Central memory CD8-positive, alpha-beta T cell (primary cell): ENCODE data around the gene OR2V2.
A peak's percentile ranks its signal among the peaks of the same experiment; 100 is the strongest.
"Not testable (repeated sequence)": the region's sequence is repeated elsewhere in the genome, so short reads cannot be mapped to it uniquely, and the experiment has no call there.

Source experiments
- ATAC-seq: fragments of 150-1000 bp; cut with Tn5 transposase; replicated peaks from 2 replicates; pipeline ENCODE4 v1.10.0; 2022; ENCODE audit warnings: mild to moderate bottlenecking, moderate FRiP score, moderate number of reproducible peaks; ENCODE audit not compliant: poor library complexity, severe bottlenecking; ENCODE audit errors: extremely low read depth
- DNase-seq, 2 donors: peaks; one replicate each; pipeline ENCODE4 v3.0.0; 2021; ENCODE audit warnings: low spot score in 2 of 2
- H3K27ac Mint-ChIP-seq: one replicate; pipeline ENCODE4 v1.8.0; 2022; ENCODE audit warnings: low read depth, mild to moderate bottlenecking, moderate library complexity, mixed read lengths
- H3K27me3 Mint-ChIP-seq: one replicate; pipeline ENCODE4 v1.8.0; 2022; ENCODE audit warnings: mixed read lengths
- H3K36me3 Mint-ChIP-seq: one replicate; pipeline ENCODE4 v1.8.0; 2022; ENCODE audit warnings: mild to moderate bottlenecking, moderate library complexity, mixed read lengths; ENCODE audit not compliant: insufficient read depth
- H3K4me1 Mint-ChIP-seq: one replicate; pipeline ENCODE4 v1.8.0; 2022; ENCODE audit warnings: mixed read lengths
- H3K4me3 Mint-ChIP-seq: one replicate; pipeline ENCODE4 v1.8.0; 2022; ENCODE audit warnings: mild to moderate bottlenecking, moderate library complexity, mixed read lengths
- H3K9me3 Mint-ChIP-seq: one replicate; pipeline ENCODE4 v1.8.0; 2022; ENCODE audit warnings: mixed read lengths

The OR2V2 gene

DNA sequence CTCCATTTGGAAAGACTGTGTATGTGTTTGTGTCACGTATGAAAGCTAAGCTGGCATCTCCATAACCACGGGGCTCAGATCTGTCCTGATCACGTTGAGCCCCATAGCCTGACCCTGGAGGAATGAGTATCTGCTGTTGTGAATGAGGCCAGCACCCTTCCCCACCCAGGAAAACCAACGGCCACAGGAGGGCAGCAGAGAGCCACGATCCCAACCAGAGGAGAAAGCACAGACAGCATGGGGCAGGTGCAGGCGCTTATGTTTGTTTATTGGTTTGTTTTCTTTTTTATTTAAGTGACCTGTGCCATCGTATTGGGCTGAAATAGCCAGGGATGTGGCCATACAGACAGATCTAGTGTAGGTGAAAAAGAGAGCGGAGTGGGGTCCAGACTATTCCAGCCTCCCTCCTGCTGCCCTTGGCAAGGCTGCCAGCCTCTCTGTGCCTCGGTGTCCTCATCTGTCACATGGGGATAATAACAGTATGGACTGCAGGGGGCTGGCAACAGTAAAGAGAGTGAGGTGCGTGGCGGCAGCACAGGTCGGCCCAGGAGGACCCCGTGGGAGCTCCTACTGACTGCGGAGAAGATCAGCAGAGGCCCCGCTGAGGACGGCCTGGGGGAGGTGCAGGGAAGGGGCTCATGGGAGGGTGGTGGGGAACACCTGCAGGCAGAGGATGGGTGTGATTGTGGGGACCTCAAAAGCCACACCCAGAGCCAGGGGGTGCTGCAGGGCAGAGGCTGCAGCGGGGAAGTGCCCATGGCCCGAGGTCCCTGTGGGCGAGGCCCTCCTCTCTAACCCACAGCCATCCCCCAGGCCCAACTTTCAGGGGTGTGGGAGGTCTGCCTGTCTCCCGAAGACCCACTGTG, 12.1 kb downstream of the OR2V2 start:
- ATAC-seq (peak; percentile 55), DNase-seq (peak; percentile 86 to 96)
- Mint-ChIP-seq H3K27ac (peak overlapping the region; percentile 99), H3K27me3 (no peaks in the 10 kb centered on the region), H3K9me3 (peaks cover 4% of the 10 kb centered on the region), H3K36me3 (peaks cover 16% of the 10 kb centered on the region), H3K4me1 (peaks cover 20% of the 10 kb centered on the region), H3K4me3 (peak overlapping the region; percentile 84)

DNA sequence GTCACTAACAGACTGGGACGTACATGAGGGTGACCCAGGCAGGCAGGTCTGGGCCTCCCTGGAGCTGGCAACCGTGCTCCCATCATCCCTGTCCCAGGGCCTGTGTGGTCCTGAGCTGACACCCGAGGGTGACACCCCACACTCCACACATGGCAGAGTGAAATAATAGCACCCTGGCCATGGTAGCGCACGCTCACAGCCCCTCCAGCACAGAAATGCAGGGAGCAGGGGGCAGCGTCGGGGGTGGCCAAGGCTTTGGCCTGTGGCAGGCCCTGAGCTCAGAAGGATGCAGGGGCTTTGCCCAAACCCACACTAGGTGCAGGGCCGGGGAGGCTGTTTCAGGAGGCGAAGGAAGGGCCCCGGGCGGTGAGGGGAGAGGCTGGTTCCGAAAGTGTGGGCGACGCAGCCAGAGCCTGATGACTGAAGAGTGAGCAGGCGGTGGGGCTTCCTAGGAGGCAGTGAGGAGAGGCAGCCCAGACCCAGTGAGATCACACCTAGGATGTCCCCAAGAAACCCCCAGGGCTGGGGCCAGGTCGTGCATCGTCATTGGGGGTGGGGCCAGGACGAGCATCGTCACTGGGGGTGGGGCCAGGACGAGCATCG, 12.9 kb downstream of the OR2V2 start:
- peaks cover 20% of the 10 kb centered on the region for H3K4me1 Mint-ChIP-seq
- peak; percentile 49 to 84 for DNase-seq
- peaks cover 4% of the 10 kb centered on the region for H3K9me3 Mint-ChIP-seq
- H3K36me3 Mint-ChIP-seq, result peaks cover 20% of the 10 kb centered on the region
- ATAC-seq, result peak; percentile 96
- H3K4me3 Mint-ChIP-seq, result peak overlapping the region; percentile 84
- H3K27me3 Mint-ChIP-seq, result no peaks in the 10 kb centered on the region
- peak overlapping the region; percentile 99 for H3K27ac Mint-ChIP-seq

DNA sequence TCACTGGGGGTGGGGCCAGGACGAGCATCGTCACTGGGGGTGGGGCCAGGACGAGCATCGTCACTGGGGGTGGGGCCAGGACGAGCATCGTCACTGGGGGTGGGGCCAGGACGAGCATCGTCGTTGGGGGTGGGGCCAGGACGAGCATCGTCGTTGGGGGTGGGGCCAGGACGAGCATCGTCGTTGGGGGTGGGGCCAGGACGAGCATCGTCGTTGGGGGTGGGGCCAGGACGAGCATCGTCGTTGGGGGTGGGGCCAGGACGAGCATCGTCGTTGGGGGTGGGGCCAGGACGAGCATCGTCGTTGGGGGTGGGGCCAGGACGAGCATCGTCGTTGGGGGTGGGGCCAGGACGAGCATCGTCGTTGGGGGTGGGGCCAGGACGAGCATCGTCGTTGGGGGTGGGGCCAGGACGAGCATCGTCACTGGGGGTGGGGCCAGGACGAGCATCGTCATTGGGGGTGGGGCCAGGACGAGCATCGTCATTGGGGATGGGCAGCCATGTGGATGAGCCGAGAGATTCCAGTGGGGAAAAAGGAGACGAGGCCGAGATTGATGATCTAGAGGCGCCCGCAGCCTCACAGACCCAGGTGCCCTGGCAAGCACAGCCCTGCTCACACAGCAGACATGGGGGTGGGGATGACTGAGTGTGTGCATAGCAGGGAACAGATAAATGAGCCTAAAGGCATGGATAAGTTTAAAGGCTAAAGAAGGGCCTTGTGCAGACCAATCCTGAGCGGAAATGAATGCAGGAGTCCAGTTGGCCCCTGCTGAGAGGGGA, 13.6 kb downstream of the OR2V2 start:
- DNase-seq (peak in 1 of 2 donors; percentile 56), ATAC-seq (peak; percentile 44)
- H3K4me1 Mint-ChIP-seq, result peaks cover 20% of the 10 kb centered on the region
- peaks cover 25% of the 10 kb centered on the region for H3K36me3 Mint-ChIP-seq
- H3K4me3 Mint-ChIP-seq, result peak overlapping the region; percentile 84
- H3K27ac Mint-ChIP-seq, result peak overlapping the region; percentile 99
- not testable (repeated sequence) for H3K27me3 Mint-ChIP-seq, H3K9me3 Mint-ChIP-seq

DNA sequence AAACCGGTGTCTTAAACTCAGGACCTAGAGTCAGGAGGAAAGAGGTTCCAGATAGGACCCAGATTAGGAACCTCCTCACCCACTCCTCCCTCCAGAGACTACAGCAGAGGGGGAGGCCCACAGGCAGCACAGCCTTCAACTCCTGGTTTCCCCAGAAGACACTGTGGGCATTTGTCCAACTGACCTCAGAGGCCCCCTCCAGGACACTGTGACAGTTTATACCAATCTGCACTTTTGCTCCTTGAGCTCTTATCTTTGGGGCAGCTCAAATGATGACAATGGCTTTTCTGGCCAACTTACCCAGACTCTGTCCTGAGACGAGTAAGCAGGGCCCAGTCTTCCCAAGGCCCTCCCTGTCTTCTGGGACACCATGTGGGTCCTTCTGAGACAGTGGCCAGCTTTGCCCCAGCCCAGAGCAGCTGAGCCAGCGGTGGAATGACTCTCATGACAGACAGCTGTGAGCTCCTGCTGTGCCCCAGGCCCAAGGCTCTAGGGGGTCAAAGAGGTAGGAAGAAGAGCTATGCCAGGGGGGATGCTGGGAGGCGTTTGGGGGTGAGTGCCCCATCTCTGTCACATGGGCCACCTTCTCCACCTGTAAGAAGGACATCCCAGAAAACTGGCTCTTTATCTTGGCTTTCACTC, 14.3 kb downstream of the OR2V2 start:
- Mint-ChIP-seq H3K36me3 (peaks cover 27% of the 10 kb centered on the region), H3K27me3 (no peaks in the 10 kb centered on the region), H3K27ac (peak overlapping the region; percentile 99), H3K4me1 (peaks cover 22% of the 10 kb centered on the region), H3K4me3 (peak overlapping the region; percentile 56), H3K9me3 (peaks cover 4% of the 10 kb centered on the region)
- no peak for ATAC-seq
- no peak for DNase-seq

DNA sequence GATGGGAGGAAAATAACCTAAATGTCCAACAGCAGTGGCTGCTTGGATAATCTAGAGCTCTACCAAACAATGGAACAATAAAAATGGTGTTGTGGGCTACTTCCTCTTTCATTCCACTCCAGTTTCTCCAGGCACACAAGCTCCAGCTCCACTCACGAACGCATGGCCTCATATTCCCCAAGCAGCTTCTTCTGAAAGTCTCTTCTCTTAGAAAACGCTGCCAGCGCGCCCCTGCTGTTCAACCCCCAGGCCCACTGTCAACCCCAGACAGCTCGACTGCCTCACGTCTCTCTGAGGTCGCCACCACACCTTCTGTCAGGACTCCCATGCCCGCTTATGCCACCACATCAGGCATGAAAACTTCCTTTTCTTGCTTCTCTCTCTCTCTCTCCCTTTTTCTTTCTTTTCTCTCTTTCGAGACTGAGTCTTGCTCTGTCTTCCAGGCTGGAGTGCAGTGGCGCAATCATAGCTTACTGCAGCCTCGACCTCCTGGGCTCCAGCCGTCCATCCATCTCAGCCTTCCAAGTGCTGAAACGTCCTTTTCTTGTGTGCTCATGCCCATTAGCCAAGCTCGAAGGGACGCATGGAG, 16.2 kb downstream of the OR2V2 start:
- H3K4me1 Mint-ChIP-seq, result peaks cover 39% of the 10 kb centered on the region
- ATAC-seq (no peak), DNase-seq (no peak)
- H3K27me3 Mint-ChIP-seq, result peaks cover 3% of the 10 kb centered on the region
- peak overlapping the region; percentile 62 for H3K4me3 Mint-ChIP-seq
- peaks cover 4% of the 10 kb centered on the region for H3K9me3 Mint-ChIP-seq
- peaks cover 33% of the 10 kb centered on the region for H3K36me3 Mint-ChIP-seq
- H3K27ac Mint-ChIP-seq, result peak overlapping the region; percentile 84

DNA sequence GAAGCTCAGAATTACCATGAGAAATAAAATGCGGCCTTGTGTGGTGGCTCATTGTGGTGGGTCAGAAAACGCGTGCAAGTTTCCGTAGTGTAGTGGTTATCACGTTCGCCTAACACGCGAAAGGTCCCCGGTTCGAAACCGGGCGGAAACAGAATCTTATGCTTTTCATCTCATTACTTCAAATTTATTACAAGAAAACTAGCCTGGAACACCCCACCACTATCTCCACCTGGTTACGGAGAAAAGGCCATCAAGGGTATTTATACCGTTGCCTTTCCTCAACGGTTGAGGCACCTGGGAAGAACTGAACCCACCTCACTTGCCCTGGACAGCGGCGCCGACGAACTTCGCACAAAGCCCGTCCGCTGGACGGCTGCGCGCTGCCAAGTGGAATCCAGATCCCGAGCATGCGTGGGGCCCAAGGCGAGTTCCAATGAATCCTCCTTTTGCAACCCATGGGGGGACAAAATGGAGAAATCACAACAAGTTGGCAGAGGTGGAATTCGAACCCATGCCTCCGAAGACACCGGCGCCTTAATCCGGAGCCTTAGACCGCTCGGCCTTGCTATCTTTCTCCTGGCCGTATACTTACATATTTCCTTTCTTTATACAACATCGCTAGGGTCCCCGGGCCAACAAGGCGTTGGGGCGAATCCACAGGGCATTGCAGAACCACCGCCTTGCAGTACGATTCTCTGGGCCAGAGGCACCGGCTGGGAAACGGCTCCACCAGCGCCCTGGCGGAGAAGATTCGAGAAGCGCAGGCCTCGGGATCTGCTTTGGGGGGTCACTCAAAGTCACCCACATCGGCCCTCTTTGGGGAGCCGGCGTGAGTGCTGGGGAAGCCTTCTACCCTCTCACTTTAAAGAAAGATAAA, 16.9 kb downstream of the OR2V2 start:
- peak overlapping the region; percentile 84 for H3K27ac Mint-ChIP-seq
- H3K27me3 Mint-ChIP-seq, result peaks cover 11% of the 10 kb centered on the region
- ATAC-seq (no peak), DNase-seq (no peak)
- H3K4me3 Mint-ChIP-seq, result peak overlapping the region; percentile 62
- peaks cover 43% of the 10 kb centered on the region for H3K4me1 Mint-ChIP-seq
- H3K36me3 Mint-ChIP-seq, result peaks cover 34% of the 10 kb centered on the region
- H3K9me3 Mint-ChIP-seq, result peaks cover 4% of the 10 kb centered on the region

DNA sequence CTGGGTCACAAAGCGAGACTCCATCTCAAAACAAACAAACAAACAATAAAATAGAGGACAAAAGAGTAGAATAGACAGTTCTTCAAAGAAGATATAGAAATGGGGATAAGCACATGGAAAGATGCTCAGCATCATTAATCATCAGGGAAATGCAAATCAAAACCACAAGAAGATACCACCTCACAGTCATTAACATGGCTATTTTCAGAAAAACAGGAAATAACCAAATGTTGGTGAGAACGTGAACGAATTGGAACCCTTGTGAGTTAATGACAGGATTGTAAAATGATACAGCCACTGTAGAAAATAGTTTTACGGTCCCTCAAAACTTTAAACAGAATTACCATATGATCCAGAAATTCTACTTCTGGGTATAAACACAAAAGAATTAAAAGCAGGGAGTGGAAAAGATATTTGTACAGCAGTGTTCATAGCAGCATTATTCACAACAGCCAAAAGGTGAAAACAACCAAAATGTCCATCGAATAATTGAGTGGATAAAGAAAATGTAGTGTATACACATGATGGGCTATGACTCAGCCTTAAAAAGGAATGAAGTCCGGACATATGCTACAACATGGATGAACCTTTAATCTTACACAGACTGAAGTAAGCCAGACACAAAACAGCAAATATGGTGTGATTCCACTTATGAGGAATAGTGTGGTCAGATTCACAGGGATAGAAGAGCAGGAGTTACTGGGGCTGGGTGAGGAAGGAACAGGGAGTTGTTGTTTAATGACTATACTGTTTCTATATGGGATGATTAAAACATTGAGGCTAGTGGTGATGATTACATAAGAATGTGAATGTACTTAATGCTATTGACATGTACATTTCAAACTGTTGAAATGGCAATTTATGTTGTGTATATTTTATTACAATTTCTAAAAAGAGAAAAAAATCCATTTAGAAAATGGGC, 19.7 kb downstream of the OR2V2 start:
- Mint-ChIP-seq H3K27ac (no peak overlapping the region), H3K27me3 (peaks cover 23% of the 10 kb centered on the region), H3K4me3 (no peak overlapping the region), H3K9me3 (peaks cover 4% of the 10 kb centered on the region), H3K36me3 (peaks cover 42% of the 10 kb centered on the region), H3K4me1 (peaks cover 44% of the 10 kb centered on the region)
- DNase-seq (no peak), ATAC-seq (no peak)

DNA sequence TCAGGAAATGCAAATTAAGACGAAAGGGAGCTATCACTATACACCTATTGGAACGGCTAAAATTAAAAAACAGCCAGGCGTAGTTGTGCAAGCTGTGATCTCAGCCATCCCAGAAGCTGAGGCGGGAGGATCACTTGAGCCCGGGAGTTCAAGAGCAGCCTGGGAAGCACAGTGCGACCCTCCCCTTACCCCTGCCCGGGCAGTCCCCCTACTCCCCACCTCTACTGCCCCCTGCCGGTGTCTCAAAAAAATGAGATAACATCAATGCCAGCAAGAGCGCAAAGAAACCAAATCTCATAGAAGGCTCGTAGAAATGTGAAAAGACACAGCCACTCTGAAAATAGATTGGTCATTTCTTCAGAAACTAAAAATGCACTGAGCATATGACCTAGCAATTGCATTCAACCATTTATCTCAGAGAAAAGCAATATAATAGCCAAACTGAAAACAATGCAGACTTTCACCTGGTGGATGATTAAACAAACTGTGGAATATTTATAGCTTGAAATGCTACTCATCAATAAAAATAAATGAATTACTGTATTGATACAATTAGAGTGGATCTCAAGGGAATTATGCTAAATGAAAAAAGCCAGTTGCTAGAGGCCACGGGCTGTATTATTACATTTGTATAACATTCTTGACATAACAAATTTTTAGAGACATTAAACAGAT, 20.6 kb downstream of the OR2V2 start:
- no peak overlapping the region for H3K4me3 Mint-ChIP-seq
- peaks cover 23% of the 10 kb centered on the region for H3K27me3 Mint-ChIP-seq
- peaks cover 42% of the 10 kb centered on the region for H3K36me3 Mint-ChIP-seq
- DNase-seq (no peak), ATAC-seq (no peak)
- H3K9me3 Mint-ChIP-seq, result peaks cover 4% of the 10 kb centered on the region
- no peak overlapping the region for H3K27ac Mint-ChIP-seq
- H3K4me1 Mint-ChIP-seq, result peaks cover 49% of the 10 kb centered on the region

DNA sequence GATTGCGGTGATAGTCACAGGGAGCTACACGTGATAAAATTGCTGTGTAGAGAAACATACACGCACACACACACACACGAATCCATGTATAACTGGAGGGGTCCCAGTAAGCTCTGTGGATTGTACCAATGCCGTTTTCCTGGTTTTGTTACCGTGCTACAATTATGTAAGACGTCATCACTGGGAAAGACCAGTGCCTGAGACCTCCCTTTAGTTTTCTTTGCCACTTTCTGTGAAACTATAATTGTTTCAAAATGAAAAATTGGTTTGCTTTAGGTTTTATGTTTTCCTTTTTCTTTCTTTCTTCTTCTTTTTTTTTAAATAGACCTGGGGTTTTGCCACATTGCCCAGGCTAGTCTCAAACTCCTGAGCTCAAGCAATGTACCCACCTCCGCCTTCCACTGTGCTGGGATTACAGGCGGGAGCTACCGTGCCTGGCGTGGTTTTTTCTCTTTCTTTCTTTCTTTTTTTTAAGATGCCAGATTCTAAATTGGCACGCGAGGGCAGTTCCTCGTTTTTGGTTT, 21.3 kb downstream of the OR2V2 start:
- ATAC-seq (no peak), DNase-seq (no peak)
- peaks cover 23% of the 10 kb centered on the region for H3K27me3 Mint-ChIP-seq
- H3K4me1 Mint-ChIP-seq, result peaks cover 54% of the 10 kb centered on the region
- no peak overlapping the region for H3K4me3 Mint-ChIP-seq
- no peak overlapping the region for H3K27ac Mint-ChIP-seq
- peaks cover 3% of the 10 kb centered on the region for H3K9me3 Mint-ChIP-seq
- peaks cover 45% of the 10 kb centered on the region for H3K36me3 Mint-ChIP-seq
